HG03442 (cell line): ENCODE measurements around the gene DAW1.

Experiments used
- ATAC-seq: cut with Tn5 transposase; IDR thresholded peaks from one replicate; pipeline ENCODE4 v1.9.1; 2021; ENCODE audit warnings: mild to moderate bottlenecking, moderate library complexity; ENCODE audit not compliant: unreplicated experiment

The DAW1 gene

GRCh38 chr2:227861011-227861410 is 10.4 kb upstream of the DAW1 start:
- no peak for ATAC-seq

GRCh38 chr2:227862227-227862740 is 9.1 kb upstream of the DAW1 start:
- ATAC-seq = no peak

- no peak for ATAC-seq
Measured at GRCh38 chr2:227862741-227863588, 8.5 kb upstream of the DAW1 start.

- no peak for ATAC-seq
Measured at GRCh38 chr2:227864161-227864756, 7.2 kb upstream of the DAW1 start.

- ATAC-seq = no peak
Measured at GRCh38 chr2:227865291-227865690, 6.1 kb upstream of the DAW1 start.

GRCh38 chr2:227867386-227867785 is 4.0 kb upstream of the DAW1 start:
- no peak for ATAC-seq

GRCh38 chr2:227870710-227871374 is 589 bp upstream of the DAW1 start:
- no peak for ATAC-seq

- ATAC-seq = no peak
Measured at GRCh38 chr2:227872676-227873075, 1.2 kb downstream of the DAW1 start.

- no peak for ATAC-seq
Measured at GRCh38 chr2:227876300-227876801, 4.9 kb downstream of the DAW1 start.

GRCh38 chr2:227877421-227878310 is 6.2 kb downstream of the DAW1 start:
- no peak for ATAC-seq

- no peak for ATAC-seq
Measured at GRCh38 chr2:227880460-227880859, 9.0 kb downstream of the DAW1 start.

GRCh38 chr2:227881866-227882517 is 10.6 kb downstream of the DAW1 start:
- ATAC-seq = peak; percentile 79

GRCh38 chr2:227884511-227884947 is 13.1 kb downstream of the DAW1 start:
- peak; percentile 86 for ATAC-seq

- ATAC-seq = no peak
Measured at GRCh38 chr2:227886149-227886548, 14.7 kb downstream of the DAW1 start.

GRCh38 chr2:227888289-227888688 is 16.9 kb downstream of the DAW1 start:
- no peak for ATAC-seq

- ATAC-seq = no peak
Measured at GRCh38 chr2:227889336-227889735, 17.9 kb downstream of the DAW1 start.

- peak; percentile 73 for ATAC-seq
Measured at GRCh38 chr2:227890495-227891079, 19.2 kb downstream of the DAW1 start.

GRCh38 chr2:227891673-227892072 is 20.2 kb downstream of the DAW1 start:
- ATAC-seq = no peak

GRCh38 chr2:227903381-227903780 is 31.9 kb downstream of the DAW1 start:
- ATAC-seq = no peak

- no peak for ATAC-seq
Measured at GRCh38 chr2:227906991-227907390, 35.6 kb downstream of the DAW1 start.
